ENCODE measurements around the gene OR10H1. TPM values are rescaled to one million over a fixed set of nuclear protein-coding genes. Genes with fewer than 3 reads are reported as not detected.
A peak's percentile ranks its signal among the peaks of the same experiment; 100 is the strongest.
"Not testable (repeated sequence)": the region's sequence is repeated elsewhere in the genome, so short reads cannot be mapped to it uniquely, and the experiment has no call there.

OR10H1 gene
- polyA plus RNA-seq, 1 donor: not detected

DNA sequence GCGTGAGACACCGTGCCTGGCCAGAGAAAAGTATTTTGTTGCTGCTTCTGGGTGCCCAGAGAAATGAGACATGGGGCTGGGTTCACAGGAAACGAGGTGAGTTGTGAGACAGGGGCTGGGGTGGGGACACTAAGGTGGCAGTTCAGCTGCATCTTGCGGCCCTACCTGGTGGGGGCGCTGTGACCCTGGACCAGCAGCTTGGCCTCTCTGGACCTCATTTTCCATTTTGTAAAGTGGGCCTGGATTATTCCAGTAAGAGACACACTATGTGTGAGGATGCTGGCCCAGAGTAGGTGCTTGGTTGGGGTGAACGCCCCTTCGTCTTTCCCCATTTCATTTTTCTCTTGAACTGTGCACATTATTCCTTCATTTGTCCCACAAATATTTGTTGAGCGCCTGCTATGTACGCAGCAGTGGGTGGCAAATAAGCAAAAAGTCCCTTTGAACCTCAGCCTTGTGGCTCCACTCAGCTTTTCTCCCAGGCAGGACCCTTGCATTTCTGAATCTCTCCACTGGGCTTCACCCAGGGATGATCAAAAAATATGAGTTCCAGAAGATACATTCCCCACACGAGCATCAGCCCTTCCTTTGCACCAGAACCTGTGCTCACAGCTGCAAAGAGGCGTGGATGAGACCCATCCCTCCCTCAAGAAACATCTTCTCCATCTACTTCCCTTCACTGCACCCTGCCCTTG lies 26.6 kb upstream of the OR10H1 start:
- Histone ChIP-seq H3K36me3 (ENCODE audit: control insufficient read depth, insufficient read depth, low read length) (no peaks in the 10 kb centered on the region), H3K9me3 (ENCODE audit: control insufficient read depth, low read depth, low read length) (no peaks in the 10 kb centered on the region), H3K27me3 (ENCODE audit: control insufficient read depth, insufficient read depth, low read length) (peaks cover 2% of the 10 kb centered on the region), H3K4me3 (ENCODE audit: low read length) (no peak overlapping the region), H3K4me1 (ENCODE audit: control insufficient read depth, insufficient read depth, low read length) (no peaks in the 10 kb centered on the region), H3K27ac (ENCODE audit: low read length) (no peak overlapping the region)
- 88% methylated on average over 3 of the region's 11 CpGs for WGBS (ENCODE audit: insufficient coverage, low lambda C conversion rate)
- no peak for DNase-seq

DNA sequence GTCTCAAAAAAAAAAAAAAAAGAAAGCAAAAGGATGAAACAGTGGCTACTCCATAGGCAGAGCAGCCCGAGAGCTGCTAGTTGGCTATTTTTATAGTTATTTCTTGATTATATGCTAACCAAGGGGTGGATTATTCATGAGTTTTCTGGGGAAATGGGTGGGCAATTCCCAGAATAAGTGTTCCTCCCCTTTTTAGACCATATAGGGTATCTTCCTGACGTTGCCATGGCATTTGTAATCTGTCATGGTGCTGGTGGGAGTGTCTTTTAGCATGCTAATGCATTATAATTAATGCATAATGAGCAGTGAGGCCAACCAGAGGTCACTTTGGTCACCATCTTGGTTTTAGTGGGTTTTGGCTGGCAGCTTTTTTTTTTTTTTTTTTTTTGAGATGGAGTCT lies 25.4 kb upstream of the OR10H1 start:
- H3K27ac ChIP-seq (ENCODE audit: low read length): no peak overlapping the region
- no peaks in the 10 kb centered on the region for H3K9me3 ChIP-seq (ENCODE audit: control insufficient read depth, low read depth, low read length)
- no CpG with 5 or more reads among the region's 2 CpGs for WGBS (ENCODE audit: insufficient coverage, low lambda C conversion rate)
- DNase-seq: no peak
- H3K27me3 ChIP-seq (ENCODE audit: control insufficient read depth, insufficient read depth, low read length): peaks cover 2% of the 10 kb centered on the region
- peaks cover 2% of the 10 kb centered on the region for H3K4me1 ChIP-seq (ENCODE audit: control insufficient read depth, insufficient read depth, low read length)
- H3K4me3 ChIP-seq (ENCODE audit: low read length): no peak overlapping the region
- H3K36me3 ChIP-seq (ENCODE audit: control insufficient read depth, insufficient read depth, low read length): no peaks in the 10 kb centered on the region

GRCh38 chr19:15839888-15840287 lies 24.4 kb upstream of the OR10H1 start:
- WGBS (ENCODE audit: insufficient coverage, low lambda C conversion rate): 80% methylated on average over 1 of the region's 4 CpGs
- H3K36me3 ChIP-seq (ENCODE audit: control insufficient read depth, insufficient read depth, low read length); H3K27ac ChIP-seq (ENCODE audit: low read length); DNase-seq; H3K9me3 ChIP-seq (ENCODE audit: control insufficient read depth, low read depth, low read length); H3K27me3 ChIP-seq (ENCODE audit: control insufficient read depth, insufficient read depth, low read length); H3K4me1 ChIP-seq (ENCODE audit: control insufficient read depth, insufficient read depth, low read length); H3K4me3 ChIP-seq (ENCODE audit: low read length): not testable (repeated sequence)

GRCh38 chr19:15838351-15838750 lies 22.9 kb upstream of the OR10H1 start:
- H3K4me3 ChIP-seq (ENCODE audit: low read length): no peak overlapping the region
- H3K27ac ChIP-seq (ENCODE audit: low read length): no peak overlapping the region
- H3K9me3 ChIP-seq (ENCODE audit: control insufficient read depth, low read depth, low read length): no peaks in the 10 kb centered on the region
- DNase-seq: no peak
- H3K4me1 ChIP-seq (ENCODE audit: control insufficient read depth, insufficient read depth, low read length): peaks cover 3% of the 10 kb centered on the region
- peaks cover 2% of the 10 kb centered on the region for H3K27me3 ChIP-seq (ENCODE audit: control insufficient read depth, insufficient read depth, low read length)
- WGBS (ENCODE audit: insufficient coverage, low lambda C conversion rate): no CpG with 5 or more reads among the region's 3 CpGs
- no peaks in the 10 kb centered on the region for H3K36me3 ChIP-seq (ENCODE audit: control insufficient read depth, insufficient read depth, low read length)

GRCh38 chr19:15837221-15837731 lies 21.8 kb upstream of the OR10H1 start:
- no peak for DNase-seq
- Histone ChIP-seq H3K4me1 (ENCODE audit: control insufficient read depth, insufficient read depth, low read length) (peaks cover 3% of the 10 kb centered on the region), H3K4me3 (ENCODE audit: low read length) (peak overlapping the region; percentile 90), H3K9me3 (ENCODE audit: control insufficient read depth, low read depth, low read length) (no peaks in the 10 kb centered on the region), H3K36me3 (ENCODE audit: control insufficient read depth, insufficient read depth, low read length) (no peaks in the 10 kb centered on the region), H3K27ac (ENCODE audit: low read length) (peak overlapping the region; percentile 96), H3K27me3 (ENCODE audit: control insufficient read depth, insufficient read depth, low read length) (peaks cover under 1% of the 10 kb centered on the region)
- 0% methylated on average over 1 of the region's 9 CpGs for WGBS (ENCODE audit: insufficient coverage, low lambda C conversion rate)

DNA sequence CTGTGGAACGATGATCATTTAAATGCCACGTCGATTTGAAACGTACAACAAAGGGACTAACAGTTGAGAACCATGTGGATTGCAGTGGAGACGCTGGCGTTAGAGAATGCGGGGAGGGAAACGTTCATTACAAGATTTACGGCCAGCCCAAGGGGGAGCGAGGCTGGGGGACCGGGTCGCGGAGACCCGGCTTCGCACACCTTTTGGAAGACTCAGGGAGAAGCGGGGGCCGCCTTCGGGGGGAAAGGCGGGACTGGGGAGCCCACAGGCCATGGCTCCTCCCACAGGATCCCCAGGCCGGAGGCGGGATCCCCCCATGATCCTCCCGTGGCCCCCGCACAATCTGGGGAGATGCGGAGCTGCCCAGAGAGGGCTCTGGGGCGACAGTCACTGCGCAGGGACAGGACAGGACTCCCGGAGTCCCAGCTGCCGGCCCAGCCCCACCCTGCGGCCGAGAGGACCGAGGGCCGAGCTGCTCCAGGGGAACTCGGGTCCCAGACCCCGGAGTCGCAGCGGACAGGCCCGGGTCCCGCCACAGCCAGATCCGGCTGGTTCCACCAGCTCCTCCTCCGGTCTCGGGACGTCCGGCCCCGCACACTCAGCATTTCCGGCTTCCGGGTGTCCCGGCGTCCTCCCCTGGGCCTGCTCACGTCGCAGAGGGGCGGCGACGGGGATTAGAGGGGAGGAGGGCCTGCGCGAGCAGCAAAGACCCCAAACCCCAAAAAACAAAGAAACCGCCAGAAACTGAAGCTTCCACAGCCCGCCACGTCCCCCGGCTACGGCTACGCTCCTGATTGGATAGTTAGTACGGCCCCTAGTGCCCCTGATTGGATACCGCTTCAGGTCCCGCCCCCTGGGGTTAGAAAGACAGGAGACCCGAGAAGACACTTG lies 21.1 kb upstream of the OR10H1 start:
- 0% methylated on average over 1 of the region's 65 CpGs for WGBS (ENCODE audit: insufficient coverage, low lambda C conversion rate)
- no peaks in the 10 kb centered on the region for H3K27me3 ChIP-seq (ENCODE audit: control insufficient read depth, insufficient read depth, low read length)
- H3K4me3 ChIP-seq (ENCODE audit: low read length): peak overlapping the region; percentile 90
- no peaks in the 10 kb centered on the region for H3K9me3 ChIP-seq (ENCODE audit: control insufficient read depth, low read depth, low read length)
- no peaks in the 10 kb centered on the region for H3K36me3 ChIP-seq (ENCODE audit: control insufficient read depth, insufficient read depth, low read length)
- H3K4me1 ChIP-seq (ENCODE audit: control insufficient read depth, insufficient read depth, low read length): peaks cover 3% of the 10 kb centered on the region
- peak; percentile 94 to 98 for DNase-seq
- H3K27ac ChIP-seq (ENCODE audit: low read length): peak overlapping the region; percentile 96

GRCh38 chr19:15835565-15836329 lies 20.3 kb upstream of the OR10H1 start:
- H3K4me1 ChIP-seq (ENCODE audit: control insufficient read depth, insufficient read depth, low read length); H3K36me3 ChIP-seq (ENCODE audit: control insufficient read depth, insufficient read depth, low read length); H3K9me3 ChIP-seq (ENCODE audit: control insufficient read depth, low read depth, low read length); H3K27me3 ChIP-seq (ENCODE audit: control insufficient read depth, insufficient read depth, low read length): not testable (repeated sequence)
- Histone ChIP-seq H3K27ac (ENCODE audit: low read length) (peak overlapping the region; percentile 96), H3K4me3 (ENCODE audit: low read length) (peak overlapping the region; percentile 90)
- peak; percentile 15 to 67 for DNase-seq
- 92% methylated on average over 2 of the region's 11 CpGs for WGBS (ENCODE audit: insufficient coverage, low lambda C conversion rate)

- WGBS (ENCODE audit: insufficient coverage, low lambda C conversion rate): no CpG with 5 or more reads among the region's 3 CpGs
These were observed 18.8 kb upstream of the OR10H1 start for GRCh38 chr19:15834232-15834631.

DNA sequence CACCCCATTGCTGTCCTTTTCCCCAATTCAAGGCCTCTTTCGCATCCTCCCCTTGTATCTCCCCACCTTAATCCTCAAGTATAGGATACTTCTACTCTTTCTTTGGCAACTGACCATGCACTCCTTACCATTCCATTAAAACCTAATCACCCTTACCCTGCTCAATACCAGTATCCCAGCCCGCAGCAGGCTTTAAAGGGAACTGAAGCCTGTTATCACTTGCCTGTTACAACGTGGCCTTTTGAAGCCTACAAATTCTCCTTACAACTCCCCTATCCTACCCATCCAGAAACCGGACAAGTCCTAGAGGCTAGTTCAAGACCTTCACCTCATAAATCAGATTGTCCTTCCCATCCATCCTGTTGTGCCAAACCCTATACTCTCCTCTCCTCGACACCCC lies 16.2 kb upstream of the OR10H1 start:
- H3K36me3 ChIP-seq (ENCODE audit: control insufficient read depth, insufficient read depth, low read length): no peaks in the 10 kb centered on the region
- no peak for DNase-seq
- no peak overlapping the region for H3K27ac ChIP-seq (ENCODE audit: low read length)
- peaks cover 3% of the 10 kb centered on the region for H3K4me1 ChIP-seq (ENCODE audit: control insufficient read depth, insufficient read depth, low read length)
- H3K4me3 ChIP-seq (ENCODE audit: low read length): no peak overlapping the region
- WGBS (ENCODE audit: insufficient coverage, low lambda C conversion rate): 80% methylated on average over 1 of the region's 5 CpGs
- no peaks in the 10 kb centered on the region for H3K9me3 ChIP-seq (ENCODE audit: control insufficient read depth, low read depth, low read length)
- peaks cover 2% of the 10 kb centered on the region for H3K27me3 ChIP-seq (ENCODE audit: control insufficient read depth, insufficient read depth, low read length)

More at GRCh38 chr19:15834232-15834631, 18.8 kb upstream of the OR10H1 start:
- H3K27me3 ChIP-seq (ENCODE audit: control insufficient read depth, insufficient read depth, low read length); H3K36me3 ChIP-seq (ENCODE audit: control insufficient read depth, insufficient read depth, low read length); H3K4me3 ChIP-seq (ENCODE audit: low read length); H3K4me1 ChIP-seq (ENCODE audit: control insufficient read depth, insufficient read depth, low read length); DNase-seq; H3K9me3 ChIP-seq (ENCODE audit: control insufficient read depth, low read depth, low read length); H3K27ac ChIP-seq (ENCODE audit: low read length): not testable (repeated sequence)

GRCh38 chr19:15829786-15830185 lies 14.3 kb upstream of the OR10H1 start:
- DNase-seq: no peak
- 96% methylated on average over 4 of the region's 8 CpGs for WGBS (ENCODE audit: insufficient coverage, low lambda C conversion rate)
- Histone ChIP-seq H3K4me1 (ENCODE audit: control insufficient read depth, insufficient read depth, low read length) (no peaks in the 10 kb centered on the region), H3K36me3 (ENCODE audit: control insufficient read depth, insufficient read depth, low read length) (no peaks in the 10 kb centered on the region), H3K27me3 (ENCODE audit: control insufficient read depth, insufficient read depth, low read length) (peaks cover 2% of the 10 kb centered on the region), H3K4me3 (ENCODE audit: low read length) (no peak overlapping the region), H3K27ac (ENCODE audit: low read length) (no peak overlapping the region), H3K9me3 (ENCODE audit: control insufficient read depth, low read depth, low read length) (no peaks in the 10 kb centered on the region)
